Aorta (tissue), 5 donors: ENCODE data around the gene KCMF1. TPM values are rescaled to one million over a fixed set of nuclear protein-coding genes. Genes with fewer than 3 reads are reported as not detected.

ENCODE experiments used
- ATAC-seq: fragments of 200-7000 bp; cut with Tn5 transposase; one replicate; pipeline ENCODE4 v1.9.1; 2022; ENCODE audit warnings: moderate library complexity; ENCODE audit not compliant: low FRiP score
- DNase-seq, 2 donors: peaks; one replicate each; pipeline ENCODE4 v3.0.0-alpha.2; 2020
- H3K27ac ChIP-seq, 2 donors: one replicate each; pipeline ENCODE4 v1.5.1; 2013; ENCODE audit warnings: low read length in 2 of 2, mild to moderate bottlenecking in 2 of 2, moderate library complexity in 2 of 2, control low read depth in 1 of 2, inconsistent platforms in 1 of 2, low read depth in 1 of 2
- H3K27me3 ChIP-seq, 2 donors: one replicate each; pipeline ENCODE4 v1.6.1; 2013; ENCODE audit warnings: control low read depth in 1 of 2, low read length in 1 of 2, mild to moderate bottlenecking in 1 of 2, moderate library complexity in 1 of 2; ENCODE audit not compliant: insufficient read depth in 2 of 2, control insufficient read depth in 1 of 2
- H3K36me3 ChIP-seq, 2 donors: one replicate each; pipeline ENCODE4 v1.6.1; 2013; ENCODE audit warnings: control low read depth in 1 of 2, low read length in 1 of 2, mild to moderate bottlenecking in 1 of 2; ENCODE audit not compliant: insufficient read depth in 2 of 2, control insufficient read depth in 1 of 2
- H3K4me1 ChIP-seq, 2 donors: one replicate each; pipeline ENCODE4 v1.6.1; 2013; ENCODE audit warnings: low read length in 2 of 2, control low read depth in 1 of 2, mild to moderate bottlenecking in 1 of 2, moderate library complexity in 1 of 2; ENCODE audit not compliant: insufficient read depth in 2 of 2, control insufficient read depth in 1 of 2
- H3K4me3 ChIP-seq, 2 donors: one replicate each; pipeline ENCODE4 v1.5.1; 2013; ENCODE audit warnings: low read length in 2 of 2, control low read depth in 1 of 2, mild to moderate bottlenecking in 1 of 2
- H3K9me3 ChIP-seq: one replicate; pipeline ENCODE4 v1.6.1; 2013; ENCODE audit warnings: mild to moderate bottlenecking, low read length; ENCODE audit not compliant: control insufficient read depth
- WGBS, 2 donors: extraction: QIAGEN DNeasy Blood & Tissue Kit; methylation state at CpG; one replicate each; pipeline ENCODE4 v1.1.7; 2013; 5-methylcytosine and 5-hydroxymethylcytosine counted together
- intact Hi-C, 2 donors: fragments of 100-400 bp; cut with DNase I; formaldehyde crosslinking; loops; one replicate each; pipeline versions ENCODE4 v1.14.2 to v1.15.0; 2022
- polyA plus RNA-seq, 2 donors: library from polyadenylated mRNA; stranded (reverse); fragments of 200-250 nt; gene quantifications; one replicate each; pipeline ENCODE4 v1.2.3, GENCODE V29; 2013
- total RNA-seq, 2 donors: library from RNA; stranded (reverse); fragmentation: NEBNext Ultra II Directional; extraction: Animal tissue kit (Norgen Biotek cat#: 25700); gene quantifications; one replicate each; pipeline ENCODE4 v1.2.1, GENCODE V29; 2021
- donor health status: healthy with polysubstance abuse.
- donor health status: Bipolar disorder and iron deficiency.
- donor health status: DM: no; HTN: no; CAD: no.
- donor health status: DM: no; HTN: no; CAD: no.
- donor health status: DM: yes; HTN: yes; CAD: no.

Gene KCMF1
- total and polyA plus RNA-seq, 4 donors = 37.2 to 66.7 (median 50.7) TPM

- no peak overlapping the region for H3K4me3 ChIP-seq
- intact Hi-C loops = no loop called here
- no peaks in the 10 kb centered on the region for H3K27me3 ChIP-seq
- ATAC-seq = no peak
- DNase-seq = no peak
- H3K9me3 ChIP-seq = no peaks in the 10 kb centered on the region
- peaks cover 3 to 5% of the 10 kb centered on the region in 2 donors for H3K36me3 ChIP-seq
- WGBS, 2 donors = 80 to 82% methylated on average over 4 of the region's 4 CpGs
- no peak overlapping the region for H3K27ac ChIP-seq
- H3K4me1 ChIP-seq = peaks cover 0 to 9% of the 10 kb centered on the region in 2 donors
Observed at GRCh38 chr2:85042330-85042729, 71.4 kb downstream of the KCMF1 start.

GRCh38 chr2:85048534-85048933 is 77.6 kb downstream of the KCMF1 start:
- H3K4me3 ChIP-seq = no peak overlapping the region
- DNase-seq (no peak), ATAC-seq (no peak)
- WGBS, 2 donors = 96 to 97% methylated on average over 3 of the region's 3 CpGs
- H3K27me3 ChIP-seq = no peaks in the 10 kb centered on the region
- no peaks in the 10 kb centered on the region for H3K9me3 ChIP-seq
- H3K4me1 ChIP-seq = no peaks in the 10 kb centered on the region
- H3K36me3 ChIP-seq = peaks cover 5 to 7% of the 10 kb centered on the region in 2 donors
- no peak overlapping the region for H3K27ac ChIP-seq
- intact Hi-C loops = no loop called here

GRCh38 chr2:85049236-85049635 is 78.3 kb downstream of the KCMF1 start:
- H3K9me3 ChIP-seq = no peaks in the 10 kb centered on the region
- 81 to 83% methylated on average over 10 of the region's 10 CpGs for WGBS, 2 donors
- no peak for DNase-seq
- H3K27me3 ChIP-seq = no peaks in the 10 kb centered on the region
- intact Hi-C loops = no loop called here
- H3K36me3 ChIP-seq = peaks cover 5 to 7% of the 10 kb centered on the region in 2 donors
- no peak overlapping the region for H3K27ac ChIP-seq
- H3K4me3 ChIP-seq = no peak overlapping the region
- no peak for ATAC-seq
- no peaks in the 10 kb centered on the region for H3K4me1 ChIP-seq

GRCh38 chr2:85053802-85054201 is 82.8 kb downstream of the KCMF1 start:
- DNase-seq (no peak), ATAC-seq (no peak)
- intact Hi-C loops = no loop called here
- H3K27me3 ChIP-seq = no peaks in the 10 kb centered on the region
- WGBS, 2 donors = 77 to 86% methylated on average over 6 of the region's 6 CpGs
- H3K9me3 ChIP-seq = no peaks in the 10 kb centered on the region
- no peak overlapping the region for H3K27ac ChIP-seq
- H3K36me3 ChIP-seq = peaks cover 0 to 2% of the 10 kb centered on the region in 2 donors
- H3K4me3 ChIP-seq = no peak overlapping the region
- H3K4me1 ChIP-seq = no peaks in the 10 kb centered on the region

- intact Hi-C loops = no loop called here
- ATAC-seq (no peak), DNase-seq (no peak)
- Histone ChIP-seq H3K36me3 (no peaks in the 10 kb centered on the region), H3K27ac (no peak overlapping the region), H3K27me3 (no peaks in the 10 kb centered on the region), H3K4me3 (no peak overlapping the region), H3K9me3 (no peaks in the 10 kb centered on the region), H3K4me1 (no peaks in the 10 kb centered on the region)
- 61 to 62% methylated on average over 15 of the region's 15 CpGs for WGBS, 2 donors
Observed at GRCh38 chr2:85057226-85057962, 86.4 kb downstream of the KCMF1 start.

GRCh38 chr2:85061896-85062295 is 90.9 kb downstream of the KCMF1 start:
- Histone ChIP-seq H3K27me3 (no peaks in the 10 kb centered on the region), H3K27ac (no peak overlapping the region), H3K36me3 (no peaks in the 10 kb centered on the region), H3K9me3 (no peaks in the 10 kb centered on the region), H3K4me1 (no peaks in the 10 kb centered on the region), H3K4me3 (no peak overlapping the region)
- ATAC-seq (no peak), DNase-seq (no peak)
- WGBS, 2 donors = 57% methylated on average over 2 of the region's 2 CpGs
- intact Hi-C loops = no loop called here

- no peaks in the 10 kb centered on the region for H3K9me3 ChIP-seq
- H3K27me3 ChIP-seq = no peaks in the 10 kb centered on the region
- no peak for ATAC-seq
- no peak for DNase-seq
- WGBS, 2 donors = 68 to 76% methylated on average over 6 of the region's 6 CpGs
- H3K36me3 ChIP-seq = no peaks in the 10 kb centered on the region
- H3K4me3 ChIP-seq = no peak overlapping the region
- H3K4me1 ChIP-seq = peaks cover 0 to 2% of the 10 kb centered on the region in 2 donors
- H3K27ac ChIP-seq = no peak overlapping the region
- intact Hi-C loops = no loop called here
Observed at GRCh38 chr2:85062565-85062964, 91.6 kb downstream of the KCMF1 start.

- ATAC-seq (no peak), DNase-seq (no peak)
- H3K27me3 ChIP-seq = no peaks in the 10 kb centered on the region
- H3K36me3 ChIP-seq = no peaks in the 10 kb centered on the region
- intact Hi-C loops = no loop called here
- WGBS, 2 donors = 68 to 74% methylated on average over 5 of the region's 5 CpGs
- no peak overlapping the region for H3K27ac ChIP-seq
- no peaks in the 10 kb centered on the region for H3K9me3 ChIP-seq
- peaks cover 0 to 2% of the 10 kb centered on the region in 2 donors for H3K4me1 ChIP-seq
- no peak overlapping the region for H3K4me3 ChIP-seq
Observed at GRCh38 chr2:85063981-85064599, 93.1 kb downstream of the KCMF1 start.
